SKM-1 treated with dmso at 0.1 percent for 144 hours (cell line): Measurements from ENCODE around the gene CCDC7.

Experiments used
- DNase-seq: peaks from one replicate; lab custom pipeline; 2025; ENCODE audit not compliant: unreplicated experiment; lab: John Stamatoyannopoulos, UW

The CCDC7 gene

GRCh38 chr10:32923849-32924248, 477.9 kb downstream of the CCDC7 start:
- no peak for DNase-seq
